ENCODE results near the gene ARID2.

Gene ARID2

GRCh38 chr12:45727980-45728629 is 1.4 kb upstream of the ARID2 start:
- no peak for TF ChIP-seq CTCF (IDR thresholded peaks at IDR 0.05; ENCODE audit: low read depth, low read length)
- no peak for DNase-seq (ENCODE audit: low read depth in 2 of 2)
- peak overlapping the region; percentile 84 to 89 for H3K4me3 ChIP-seq (replicated peaks in 1 of 2; ENCODE audit: low read depth in 2 of 2, low read length in 2 of 2)

- H3K4me3 ChIP-seq (replicated peaks in 1 of 2; ENCODE audit: low read depth in 2 of 2, low read length in 2 of 2), result peak overlapping the region; percentile 84 to 89
- TF ChIP-seq CTCF (IDR thresholded peaks at IDR 0.05; ENCODE audit: low read depth, low read length), result peak; percentile 70
- peak; percentile 97 to 99 for DNase-seq (ENCODE audit: low read depth in 2 of 2)
These were observed 775 bp upstream of the ARID2 start for GRCh38 chr12:45728630-45729232.

- TF ChIP-seq CTCF (IDR thresholded peaks at IDR 0.05; ENCODE audit: low read depth, low read length), result no peak
- H3K4me3 ChIP-seq (replicated peaks in 1 of 2; ENCODE audit: low read depth in 2 of 2, low read length in 2 of 2), result peak overlapping the region; percentile 75 to 89
- no peak for DNase-seq (ENCODE audit: low read depth in 2 of 2)
These were observed 510 bp downstream of the ARID2 start for GRCh38 chr12:45730084-45730347.

- peak overlapping the region; percentile 75 to 89 for H3K4me3 ChIP-seq (replicated peaks in 1 of 2; ENCODE audit: low read depth in 2 of 2, low read length in 2 of 2)
- TF ChIP-seq CTCF (IDR thresholded peaks at IDR 0.05; ENCODE audit: low read depth, low read length), result no peak
- DNase-seq (ENCODE audit: low read depth in 2 of 2), result peak; percentile 46 to 63
These were observed 1.1 kb downstream of the ARID2 start for GRCh38 chr12:45730348-45731189.

GRCh38 chr12:45731190-45731775 is 1.8 kb downstream of the ARID2 start:
- peak in 1 of 2 donors; percentile 12 for DNase-seq (ENCODE audit: low read depth in 2 of 2)
- H3K4me3 ChIP-seq (replicated peaks in 1 of 2; ENCODE audit: low read depth in 2 of 2, low read length in 2 of 2), result peak overlapping the region; percentile 60 to 89
- no peak for TF ChIP-seq CTCF (IDR thresholded peaks at IDR 0.05; ENCODE audit: low read depth, low read length)

- no peak for TF ChIP-seq CTCF (IDR thresholded peaks at IDR 0.05; ENCODE audit: low read depth, low read length)
- peak overlapping the region in 1 of 2 donors; percentile 89 for H3K4me3 ChIP-seq (replicated peaks in 1 of 2; ENCODE audit: low read depth in 2 of 2, low read length in 2 of 2)
- DNase-seq (ENCODE audit: low read depth in 2 of 2), result peak; percentile 16 to 46
These were observed 2.7 kb downstream of the ARID2 start for GRCh38 chr12:45732250-45732649.

All from cardiac fibroblast (primary cell).